ENCODE measurements around the gene SMG7.

SMG7 gene

GRCh38 chr1:183444243-183444642, 28.1 kb upstream of the SMG7 start:
- ChIA-PET CTCF (no interaction called here), POLR2A (no interaction called here)
- TF ChIP-seq FOXA1 (IDR thresholded peaks at IDR 0.05) (no peak), ARNT (IDR thresholded peaks at IDR 0.05) (no peak), NFRKB (IDR thresholded peaks at IDR 0.05) (no peak)
- DNase-seq (ENCODE audit: extremely low spot score), result no peak

DNA sequence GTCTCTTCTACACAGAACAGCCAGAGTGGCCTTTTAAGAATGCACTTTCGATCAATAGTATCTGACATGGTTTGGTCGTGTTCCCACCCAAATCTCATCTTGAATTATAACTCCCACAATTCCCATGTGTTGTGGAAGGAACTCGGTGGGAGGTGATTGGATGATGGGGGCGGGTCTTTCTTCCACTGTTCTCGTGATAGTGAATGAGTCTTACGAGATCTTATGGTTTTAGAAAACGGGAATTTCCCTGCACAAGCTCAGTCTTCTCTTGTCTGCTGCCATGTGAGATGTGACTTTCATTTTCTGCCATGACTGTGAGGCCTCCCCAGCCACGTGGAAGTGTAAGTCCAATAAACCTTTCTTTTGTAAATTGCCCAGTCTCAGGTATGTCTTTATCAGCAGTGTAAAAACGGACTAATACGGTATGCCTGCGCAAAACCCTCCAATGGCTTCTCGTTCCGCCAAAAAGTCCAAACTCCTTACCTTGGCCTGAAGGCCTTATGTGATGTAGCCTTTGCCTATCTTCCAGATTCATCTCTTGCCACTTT, 23.0 kb upstream of the SMG7 start:
- ChIA-PET CTCF (no interaction called here), POLR2A (no interaction called here)
- no peak for DNase-seq (ENCODE audit: extremely low spot score)
- TF ChIP-seq SP1 (IDR thresholded peaks at IDR 0.05), result no peak
- no peak for TF ChIP-seq FOXK2 (IDR thresholded peaks at IDR 0.05)
- TF ChIP-seq ZNF384 (IDR thresholded peaks at IDR 0.05), result no peak
- no peak for TF ChIP-seq LEF1 (IDR thresholded peaks at IDR 0.05; ENCODE audit: borderline replicate concordance)
- no peak for TF ChIP-seq TARDBP (IDR thresholded peaks at IDR 0.05)
- TF ChIP-seq FOXA1 (IDR thresholded peaks at IDR 0.05), result no peak
- no peak for TF ChIP-seq ELF4 (IDR thresholded peaks at IDR 0.05)
- TF ChIP-seq PKNOX1 (IDR thresholded peaks at IDR 0.05), result no peak
- TF ChIP-seq SUZ12 (IDR thresholded peaks at IDR 0.05), result no peak
- TF ChIP-seq L3MBTL2 (conservative IDR thresholded peaks at IDR 0.05), result no peak

GRCh38 chr1:183450093-183450492, 22.2 kb upstream of the SMG7 start:
- ChIA-PET CTCF (no interaction called here), POLR2A (no interaction called here)
- TF ChIP-seq TARDBP (IDR thresholded peaks at IDR 0.05), result no peak
- TF ChIP-seq ELF4 (IDR thresholded peaks at IDR 0.05), result no peak
- TF ChIP-seq PKNOX1 (IDR thresholded peaks at IDR 0.05), result no peak
- no peak for TF ChIP-seq FOXA1 (IDR thresholded peaks at IDR 0.05)
- TF ChIP-seq SUZ12 (IDR thresholded peaks at IDR 0.05), result no peak
- TF ChIP-seq ARNT (IDR thresholded peaks at IDR 0.05), result no peak
- no peak for TF ChIP-seq L3MBTL2 (conservative IDR thresholded peaks at IDR 0.05)
- no peak for TF ChIP-seq HDGF (IDR thresholded peaks at IDR 0.05; ENCODE audit: borderline replicate concordance)
- TF ChIP-seq NFRKB (IDR thresholded peaks at IDR 0.05), result no peak
- TF ChIP-seq FOXK2 (IDR thresholded peaks at IDR 0.05), result no peak
- no peak for TF ChIP-seq LEF1 (IDR thresholded peaks at IDR 0.05; ENCODE audit: borderline replicate concordance)
- no peak for TF ChIP-seq FOXM1 (IDR thresholded peaks at IDR 0.05; ENCODE audit: borderline replicate concordance)
- TF ChIP-seq ZNF384 (IDR thresholded peaks at IDR 0.05), result no peak
- no peak for TF ChIP-seq CTBP1 (IDR thresholded peaks at IDR 0.05; ENCODE audit: borderline replicate concordance)
- no peak for TF ChIP-seq BHLHE40 (IDR thresholded peaks at IDR 0.05; ENCODE audit: borderline replicate concordance)
- TF ChIP-seq SP1 (IDR thresholded peaks at IDR 0.05), result no peak
- DNase-seq (ENCODE audit: extremely low spot score), result no peak

DNA sequence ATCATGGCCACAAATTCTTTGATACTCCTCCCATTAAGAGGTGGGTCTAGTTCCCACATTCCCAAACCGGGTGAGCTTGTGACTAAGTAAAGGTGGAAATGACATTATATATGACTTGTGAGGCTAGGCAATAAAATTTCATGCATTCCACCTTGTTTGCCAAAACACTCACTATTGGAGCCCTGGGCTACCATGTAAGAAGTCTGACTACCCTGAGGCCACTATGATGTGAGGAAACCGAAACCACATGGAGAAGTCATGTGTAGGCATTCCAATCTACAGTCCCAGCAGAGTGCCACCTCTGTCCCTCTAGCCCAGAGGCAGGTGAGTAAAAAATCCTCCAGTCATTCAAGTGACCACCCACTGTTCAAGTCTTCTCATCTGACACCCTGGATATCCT, 17.9 kb upstream of the SMG7 start:
- ChIA-PET POLR2A (no interaction called here), CTCF (no interaction called here)
- no peak for TF ChIP-seq ELF4 (IDR thresholded peaks at IDR 0.05)
- TF ChIP-seq HDGF (IDR thresholded peaks at IDR 0.05; ENCODE audit: borderline replicate concordance), result no peak
- TF ChIP-seq TARDBP (IDR thresholded peaks at IDR 0.05), result no peak
- TF ChIP-seq FOXA1 (IDR thresholded peaks at IDR 0.05), result no peak
- no peak for TF ChIP-seq NFRKB (IDR thresholded peaks at IDR 0.05)
- TF ChIP-seq LEF1 (IDR thresholded peaks at IDR 0.05; ENCODE audit: borderline replicate concordance), result no peak
- no peak for TF ChIP-seq FOXM1 (IDR thresholded peaks at IDR 0.05; ENCODE audit: borderline replicate concordance)
- no peak for TF ChIP-seq FOXK2 (IDR thresholded peaks at IDR 0.05)
- no peak for TF ChIP-seq L3MBTL2 (conservative IDR thresholded peaks at IDR 0.05)
- TF ChIP-seq CTBP1 (IDR thresholded peaks at IDR 0.05; ENCODE audit: borderline replicate concordance), result no peak
- DNase-seq (ENCODE audit: extremely low spot score), result no peak

- DNase-seq (ENCODE audit: extremely low spot score), result no peak
- POLR2A ChIA-PET, result no interaction called here
- CTCF ChIA-PET, result no interaction called here
- no peak for TF ChIP-seq HDGF (IDR thresholded peaks at IDR 0.05; ENCODE audit: borderline replicate concordance)
- no peak for TF ChIP-seq FOXM1 (IDR thresholded peaks at IDR 0.05; ENCODE audit: borderline replicate concordance)
- no peak for TF ChIP-seq CTBP1 (IDR thresholded peaks at IDR 0.05; ENCODE audit: borderline replicate concordance)
- no peak for TF ChIP-seq BHLHE40 (IDR thresholded peaks at IDR 0.05; ENCODE audit: borderline replicate concordance)
- no peak for TF ChIP-seq LEF1 (IDR thresholded peaks at IDR 0.05; ENCODE audit: borderline replicate concordance)
- TF ChIP-seq TARDBP (IDR thresholded peaks at IDR 0.05), result no peak
- TF ChIP-seq ARNT (IDR thresholded peaks at IDR 0.05), result no peak
These were observed 15.5 kb upstream of the SMG7 start for GRCh38 chr1:183456826-183457225.

DNA sequence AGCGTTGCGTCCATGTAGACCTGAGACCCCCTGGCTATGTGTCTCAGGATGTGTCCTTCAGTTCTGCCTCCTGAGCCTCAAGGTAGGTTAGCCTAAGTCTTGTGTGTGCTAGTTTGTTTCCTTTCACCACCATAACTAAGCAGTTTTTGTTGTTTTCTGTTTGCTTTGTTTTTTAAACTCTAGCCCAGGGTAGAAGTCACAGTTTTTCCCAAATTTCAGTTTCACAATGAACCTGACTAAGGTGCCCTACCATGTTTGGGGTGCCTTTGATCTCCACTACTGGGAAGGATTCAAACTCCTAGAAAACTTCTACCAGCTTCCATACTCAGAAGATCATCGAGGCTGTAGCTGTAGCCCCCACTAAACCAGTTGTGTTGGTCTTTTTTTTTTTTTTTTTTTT, 14.8 kb upstream of the SMG7 start:
- no peak for DNase-seq (ENCODE audit: extremely low spot score)
- POLR2A ChIA-PET, result no interaction called here
- TF ChIP-seq ELF4 (IDR thresholded peaks at IDR 0.05), result no peak
- TF ChIP-seq FOXA1 (IDR thresholded peaks at IDR 0.05), result no peak
- no peak for TF ChIP-seq ZNF384 (IDR thresholded peaks at IDR 0.05)
- TF ChIP-seq HDGF (IDR thresholded peaks at IDR 0.05; ENCODE audit: borderline replicate concordance), result no peak
- TF ChIP-seq LEF1 (IDR thresholded peaks at IDR 0.05; ENCODE audit: borderline replicate concordance), result no peak
- CTCF ChIA-PET, result no interaction called here

DNA sequence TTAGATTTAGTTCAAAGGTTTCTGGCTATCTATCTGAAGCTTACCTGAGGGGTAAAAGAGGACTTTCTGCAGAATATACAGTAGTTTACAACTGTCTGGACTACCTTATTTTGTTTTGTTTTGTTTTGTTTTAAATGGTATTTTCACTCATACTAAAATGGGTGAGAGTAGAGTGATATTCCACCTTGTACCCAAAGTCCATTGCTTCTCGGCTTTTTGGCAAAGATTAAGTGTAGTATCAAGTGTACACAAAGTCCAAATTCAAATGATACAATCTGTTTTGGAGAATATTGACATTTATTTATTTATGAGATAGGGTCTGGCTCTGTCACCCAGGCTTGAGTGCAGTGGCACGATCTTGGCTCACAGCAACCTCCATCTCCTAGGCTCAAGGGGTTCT, 11.7 kb upstream of the SMG7 start:
- TF ChIP-seq HDGF (IDR thresholded peaks at IDR 0.05; ENCODE audit: borderline replicate concordance), result no peak
- no peak for TF ChIP-seq PKNOX1 (IDR thresholded peaks at IDR 0.05)
- CTCF ChIA-PET, result no interaction called here
- POLR2A ChIA-PET, result no interaction called here
- DNase-seq (ENCODE audit: extremely low spot score), result no peak

Measured in HEK293T (cell line).